Measurements from ENCODE around the gene KLK10.

DNA sequence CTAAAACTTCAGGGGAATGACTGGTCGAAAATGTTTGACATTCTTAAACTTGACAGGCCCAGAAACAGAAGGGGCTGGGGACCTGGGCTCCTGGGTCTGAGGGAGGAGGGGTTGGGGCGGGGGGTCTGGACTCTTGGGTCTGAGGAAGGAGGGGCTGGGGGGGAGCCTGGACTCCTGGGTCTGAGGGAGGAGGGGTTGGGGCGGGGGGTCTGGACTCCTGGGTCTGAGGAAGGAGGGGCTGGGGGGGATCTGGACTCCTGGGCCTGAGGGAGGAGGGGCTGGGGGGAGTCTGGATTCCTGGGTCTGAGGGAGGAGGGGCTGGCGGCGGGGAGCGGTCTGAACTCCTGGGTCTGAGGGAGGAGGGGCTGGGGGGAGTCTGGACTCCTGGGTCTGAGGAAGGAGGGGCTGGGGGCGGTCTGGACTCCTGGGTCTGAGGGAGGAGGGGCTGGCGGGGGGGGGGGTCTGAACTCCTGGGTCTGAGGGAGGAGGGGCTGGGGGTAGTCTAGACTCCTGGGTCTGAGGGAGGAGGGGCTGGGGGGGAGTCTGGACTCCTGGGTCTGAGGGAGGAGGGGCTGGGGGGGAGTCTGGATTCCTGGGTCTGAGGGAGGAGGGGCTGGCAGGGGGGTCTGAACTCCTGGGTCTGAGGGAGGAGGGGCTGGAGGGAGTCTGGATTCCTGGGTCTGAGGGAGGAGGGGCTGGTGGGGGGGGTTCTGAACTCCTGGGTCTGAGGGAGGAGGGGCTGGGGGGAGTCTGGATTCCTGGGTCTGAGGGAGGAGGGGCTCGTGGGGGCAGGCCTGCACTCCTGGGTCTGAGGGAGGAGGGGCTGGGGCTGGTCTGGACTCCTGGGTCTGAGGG, 44.6 kb downstream of the KLK10 start:
- TF ChIP-seq, protein P1, sequence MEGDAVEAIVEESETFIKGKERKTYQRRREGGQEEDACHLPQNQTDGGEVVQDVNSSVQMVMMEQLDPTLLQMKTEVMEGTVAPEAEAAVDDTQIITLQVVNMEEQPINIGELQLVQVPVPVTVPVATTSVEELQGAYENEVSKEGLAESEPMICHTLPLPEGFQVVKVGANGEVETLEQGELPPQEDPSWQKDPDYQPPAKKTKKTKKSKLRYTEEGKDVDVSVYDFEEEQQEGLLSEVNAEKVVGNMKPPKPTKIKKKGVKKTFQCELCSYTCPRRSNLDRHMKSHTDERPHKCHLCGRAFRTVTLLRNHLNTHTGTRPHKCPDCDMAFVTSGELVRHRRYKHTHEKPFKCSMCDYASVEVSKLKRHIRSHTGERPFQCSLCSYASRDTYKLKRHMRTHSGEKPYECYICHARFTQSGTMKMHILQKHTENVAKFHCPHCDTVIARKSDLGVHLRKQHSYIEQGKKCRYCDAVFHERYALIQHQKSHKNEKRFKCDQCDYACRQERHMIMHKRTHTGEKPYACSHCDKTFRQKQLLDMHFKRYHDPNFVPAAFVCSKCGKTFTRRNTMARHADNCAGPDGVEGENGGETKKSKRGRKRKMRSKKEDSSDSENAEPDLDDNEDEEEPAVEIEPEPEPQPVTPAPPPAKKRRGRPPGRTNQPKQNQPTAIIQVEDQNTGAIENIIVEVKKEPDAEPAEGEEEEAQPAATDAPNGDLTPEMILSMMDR (IDR thresholded peaks at IDR 0.05) = no peak
- TF ChIP-seq POLR2A (IDR thresholded peaks at IDR 0.05) = no peak
- no peak for TF ChIP-seq POLR2AphosphoS5 (IDR thresholded peaks at IDR 0.05)
